Umbilical cord (tissue), 2 donors: Measurements from ENCODE around the gene TMEM43. TPM values are rescaled to one million over a fixed set of nuclear protein-coding genes. Genes with fewer than 3 reads are reported as not detected.

Source experiments
- DNase-seq: peaks from one replicate; pipeline ENCODE4 v3.0.0-alpha.2; 2015; ENCODE audit warnings: low spot score
- total RNA-seq: library from RNA; depleted of rRNA; stranded (reverse); fragments of >200 nt; gene quantifications from one replicate; pipeline ENCODE4 v1.2.3, GENCODE V29; 2014; ENCODE audit warnings: low replicate concordance; ENCODE audit not compliant: insufficient read depth

The TMEM43 gene
- total RNA-seq, 1 donor from 2014 or later: 74.6 TPM

DNA sequence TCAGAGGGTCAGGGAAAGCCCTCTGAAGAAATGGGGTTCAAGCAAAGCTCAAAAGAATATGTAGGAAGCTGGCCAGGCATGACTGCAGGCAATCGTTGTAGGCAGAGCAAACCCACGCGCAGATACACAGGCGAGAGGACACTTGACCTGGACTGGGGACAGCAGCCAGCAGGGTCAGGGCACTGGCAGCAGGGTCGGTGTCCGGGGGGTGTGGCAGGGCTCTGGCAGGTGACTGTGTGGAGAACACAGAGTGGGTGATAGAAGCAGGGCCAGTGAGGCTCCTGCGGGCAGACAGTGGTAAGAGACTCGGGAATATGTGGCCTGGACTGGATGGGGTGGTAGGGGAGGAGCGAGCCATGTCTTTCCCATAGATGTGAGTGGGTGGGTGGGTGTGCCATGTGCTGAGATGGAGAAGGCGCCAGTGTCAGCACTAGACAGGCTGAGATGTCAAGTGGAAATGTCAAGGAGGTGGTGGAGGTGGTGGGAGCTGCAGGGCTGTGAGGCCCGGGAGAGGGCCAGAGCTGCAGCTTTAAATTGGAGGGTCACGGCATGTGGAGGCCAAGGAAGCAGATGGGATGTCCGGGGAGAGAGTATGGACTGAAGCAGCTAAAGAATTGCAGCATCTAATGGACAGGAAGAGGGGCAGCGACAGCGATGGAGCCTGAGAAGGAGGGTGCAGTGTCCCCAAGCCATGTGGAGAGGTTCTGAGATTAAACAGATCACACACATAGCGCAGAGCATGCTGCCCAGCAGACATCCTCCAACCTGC lies 13.4 kb downstream of the TMEM43 start:
- DNase-seq: no peak

- DNase-seq: no peak
These were observed 14.2 kb downstream of the TMEM43 start for GRCh38 chr3:14138878-14139655.

DNA sequence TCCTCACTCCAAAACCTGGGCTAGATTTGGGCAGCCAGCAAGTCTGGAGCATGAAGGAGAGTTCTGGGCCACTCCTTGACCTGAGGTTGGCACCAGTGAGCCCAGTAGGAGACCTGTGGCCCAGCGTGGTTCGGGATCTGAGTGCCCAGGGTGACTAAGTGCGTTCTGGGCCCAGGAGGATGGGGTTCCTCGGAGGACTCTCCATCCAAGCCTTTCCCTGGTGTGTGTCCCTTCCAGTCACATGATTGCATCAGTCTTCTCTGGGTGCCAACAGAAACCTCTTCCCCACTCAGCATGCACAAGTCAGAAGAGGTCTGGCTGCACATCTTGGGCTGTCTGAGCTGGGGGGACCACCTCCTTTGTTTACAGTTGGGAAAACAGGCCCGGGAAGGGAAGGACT lies 14.9 kb downstream of the TMEM43 start:
- no peak for DNase-seq

- DNase-seq: no peak
These were observed 15.8 kb downstream of the TMEM43 start for GRCh38 chr3:14140668-14141067.

GRCh38 chr3:14141144-14141543 lies 16.3 kb downstream of the TMEM43 start:
- DNase-seq: no peak

GRCh38 chr3:14141602-14142341 lies 16.9 kb downstream of the TMEM43 start:
- DNase-seq: peak; percentile 18

GRCh38 chr3:14142567-14143270 lies 17.9 kb downstream of the TMEM43 start:
- DNase-seq: no peak

GRCh38 chr3:14143271-14144225 lies 18.7 kb downstream of the TMEM43 start:
- peak; percentile 82 for DNase-seq

GRCh38 chr3:14144423-14145075 lies 19.7 kb downstream of the TMEM43 start:
- DNase-seq: peak; percentile 98

- DNase-seq: peak; percentile 13
These were observed 20.4 kb downstream of the TMEM43 start for GRCh38 chr3:14145236-14145635.

- DNase-seq: no peak
These were observed 21.0 kb downstream of the TMEM43 start for GRCh38 chr3:14145670-14146380.

GRCh38 chr3:14146381-14147065 lies 21.7 kb downstream of the TMEM43 start:
- DNase-seq: no peak

GRCh38 chr3:14147066-14147435 lies 22.2 kb downstream of the TMEM43 start:
- DNase-seq: no peak

- DNase-seq: no peak
These were observed 22.8 kb downstream of the TMEM43 start for GRCh38 chr3:14147617-14148016.

DNA sequence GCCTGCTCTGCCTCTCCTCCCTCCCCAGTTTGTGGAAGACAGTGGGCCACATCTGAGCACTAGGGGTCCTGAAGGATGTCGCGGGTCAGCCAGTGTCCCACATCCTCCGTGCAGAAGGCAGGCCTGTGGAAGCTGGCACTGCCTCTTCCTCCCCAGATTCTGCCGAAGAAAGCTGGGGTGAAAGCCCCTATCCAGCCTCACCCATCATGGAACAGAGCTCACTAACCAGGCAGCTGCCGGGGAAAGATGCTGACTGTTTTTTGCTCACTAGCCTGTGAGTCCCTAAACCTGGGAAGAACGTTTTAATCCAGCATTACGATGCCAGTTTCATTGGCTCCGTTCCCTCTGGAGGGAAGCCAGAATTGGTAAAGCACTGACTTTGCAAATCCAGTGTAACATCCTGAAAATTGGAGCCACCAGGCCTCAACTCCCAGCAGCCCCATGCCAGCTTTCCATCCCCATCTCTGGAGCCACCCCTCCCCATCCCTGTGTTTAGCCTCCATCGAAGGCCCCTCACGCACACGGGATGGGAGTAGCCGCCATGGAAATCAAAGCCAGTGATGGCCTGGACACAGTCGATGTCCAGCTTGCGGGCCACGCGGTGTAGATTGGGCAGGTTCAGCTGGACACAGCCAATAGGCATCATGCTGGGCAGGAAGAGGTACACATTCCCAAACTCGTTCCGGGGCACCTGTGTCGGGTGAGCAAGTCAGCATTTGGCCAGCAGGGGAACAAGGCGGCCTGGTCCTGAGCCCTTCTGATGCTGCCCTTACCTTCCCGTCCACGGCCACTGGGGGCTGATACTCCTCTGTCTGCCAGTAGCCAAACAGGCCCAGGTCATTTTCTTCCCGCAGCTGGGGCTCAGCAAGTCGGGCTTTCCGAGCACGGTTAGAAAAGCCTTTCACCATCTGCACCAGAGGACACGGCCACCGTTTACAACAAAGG lies 23.5 kb downstream of the TMEM43 start:
- no peak for DNase-seq

GRCh38 chr3:14150078-14150477 lies 25.2 kb downstream of the TMEM43 start:
- no peak for DNase-seq

- DNase-seq: no peak
These were observed 25.8 kb downstream of the TMEM43 start for GRCh38 chr3:14150491-14151230.
